Endothelial cell of umbilical vein (primary cell): ENCODE data around the gene PPP4C. TPM values are rescaled to one million over a fixed set of nuclear protein-coding genes. Genes with fewer than 3 reads are reported as not detected.

ENCODE experiments used
- BruUV-seq: library from RNA; stranded (reverse); fragments of 400-500 nt; replicated peaks from 2 replicates; lab custom pipeline; 2021; lab: Mats Ljungman, UMichigan
- CTCF ChIA-PET: fragments of 300-600, 350-600 bp; sonication (Branson Sonifier 250); formaldehyde crosslinking; loops from one replicate; lab custom pipeline; 2021; ENCODE audit warnings: antibody characterized with exemption, inconsistent platforms; lab: Charles Lee
- POLR2A ChIA-PET: fragments of 300-600, 350-600 bp; sonication (Branson Sonifier 250); formaldehyde crosslinking; loops from one replicate; lab custom pipeline; 2021; ENCODE audit warnings: antibody characterized with exemption, inconsistent platforms; lab: Charles Lee
- DNase-seq: peaks from one replicate; pipeline ENCODE4 v3.0.0-alpha.2; 2011; ENCODE audit warnings: low read depth, low spot score
- FAIRE-seq: peaks from 2 replicates; lab custom pipeline; 2011; peaks lifted over from hg19 to GRCh38; lab: Jason Lieb, UNC
- H2AFZ ChIP-seq: 2 replicates; pipeline ENCODE4 v1.6.0; 2012; ENCODE audit warnings: low read depth, low read length, control low read depth, inconsistent platforms
- H3K27ac ChIP-seq: 2 replicates; pipeline ENCODE4 v1.5.1; 2011; ENCODE audit warnings: low read depth, mild to moderate bottlenecking, control low read depth, low read length, moderate library complexity; ENCODE audit not compliant: insufficient read depth
- H3K27me3 ChIP-seq, 2 experiments: 2 replicates each; pipeline versions ENCODE4 v1.6.0 to v1.6.1; 2011; ENCODE audit warnings: low read length in 2 of 2, mixed read lengths in 1 of 2; ENCODE audit not compliant: control insufficient read depth in 2 of 2, insufficient read depth in 2 of 2
- H3K36me3 ChIP-seq, 2 experiments: 2 replicates in 1 of 2; 3 replicates in 1 of 2; pipeline ENCODE4 v1.5.1; 2011; ENCODE audit warnings: low read length in 2 of 2, mild to moderate bottlenecking in 1 of 2, moderate library complexity in 1 of 2; ENCODE audit not compliant: control insufficient read depth in 2 of 2, insufficient read depth in 2 of 2; ENCODE audit errors: extremely low read depth in 1 of 2
- H3K4me1 ChIP-seq: 3 replicates; pipeline ENCODE4 v1.5.1; 2011; ENCODE audit warnings: mild to moderate bottlenecking, low read length; ENCODE audit not compliant: control insufficient read depth, insufficient read depth; ENCODE audit errors: extremely low read depth
- H3K4me2 ChIP-seq: 2 replicates; pipeline ENCODE4 v1.6.1; 2011; ENCODE audit warnings: low read length, control low read depth, mixed read lengths; ENCODE audit not compliant: insufficient read depth
- H3K4me3 ChIP-seq, 3 experiments: fragments of 200-600 bp in 1 of 3; sonication (generic), shearing (Covaris generic) in 1 of 3; replicated peaks in 1 of 3; 2 replicates each; pipeline ENCODE4 v1.5.1; 2011 to 2016; ENCODE audit warnings: control low read depth in 3 of 3, low read length in 3 of 3, mild to moderate bottlenecking in 2 of 3, inconsistent platforms in 1 of 3, low read depth in 1 of 3, moderate library complexity in 1 of 3; ENCODE audit not compliant: insufficient read depth in 1 of 3
- H3K79me2 ChIP-seq: 2 replicates; pipeline ENCODE4 v1.6.0; 2012; ENCODE audit warnings: low read length, inconsistent platforms; ENCODE audit not compliant: control insufficient read depth, insufficient read depth
- H3K9ac ChIP-seq: replicated peaks from 2 replicates; pipeline ENCODE3; 2011; ENCODE audit warnings: low read length, control low read depth; ENCODE audit not compliant: insufficient read depth; ENCODE audit errors: extremely low read depth
- H3K9me1 ChIP-seq: replicated peaks from 3 replicates; pipeline ENCODE4 v1.6.0; 2011; ENCODE audit warnings: mild to moderate bottlenecking, low read length; ENCODE audit not compliant: control insufficient read depth, insufficient read depth; ENCODE audit errors: extremely low read depth
- H3K9me3 ChIP-seq: replicated peaks from 2 replicates; pipeline ENCODE4 v1.5.1; 2012; ENCODE audit warnings: low read length, inconsistent platforms; ENCODE audit not compliant: control insufficient read depth, insufficient read depth
- H4K20me1 ChIP-seq: replicated peaks from 2 replicates; pipeline ENCODE3; 2011; ENCODE audit warnings: mild to moderate bottlenecking, low read length; ENCODE audit not compliant: control insufficient read depth, insufficient read depth; ENCODE audit errors: extremely low read depth
- EZH2 ChIP-seq: IDR thresholded peaks from 2 replicates; pipeline ENCODE4 v1.6.1; 2012; ENCODE audit warnings: borderline replicate concordance, low read depth, mild to moderate bottlenecking, moderate library complexity, low read length, inconsistent platforms; ENCODE audit not compliant: severe bottlenecking
- FOS ChIP-seq: IDR thresholded peaks from 2 replicates; pipeline ENCODE4 v1.6.1; 2011; ENCODE audit warnings: mild to moderate bottlenecking, low read length, moderate library complexity, borderline replicate concordance; ENCODE audit not compliant: insufficient read depth
- GATA2 ChIP-seq: IDR thresholded peaks from 2 replicates; pipeline ENCODE4 v1.7.0; 2011; ENCODE audit warnings: low read depth, mild to moderate bottlenecking, moderate library complexity, mixed read lengths, low read length; ENCODE audit not compliant: insufficient read length, insufficient read depth
- JUN ChIP-seq: IDR thresholded peaks from 2 replicates; pipeline ENCODE4 v1.6.1; 2011; ENCODE audit warnings: borderline replicate concordance, low read depth; ENCODE audit not compliant: insufficient read length, insufficient read depth
- MYC ChIP-seq: IDR thresholded peaks from one replicate; pipeline ENCODE4 v1.6.1; 2011; ENCODE audit warnings: mild to moderate bottlenecking, low read depth, low read length
- POLR2A ChIP-seq: IDR thresholded peaks from 2 replicates; pipeline ENCODE4 v1.6.1; 2012; ENCODE audit warnings: low read depth, mild to moderate bottlenecking, control low read depth, low read length
- POLR2AphosphoS5 ChIP-seq: IDR thresholded peaks from 2 replicates; pipeline ENCODE4 v1.6.1; 2012; ENCODE audit warnings: low read depth, mild to moderate bottlenecking, control low read depth, low read length, moderate library complexity; ENCODE audit not compliant: insufficient read depth
- dilution Hi-C: fragments of 300-500 bp; cut with MboI; formaldehyde crosslinking; loops from one replicate; pipeline ENCODE4 v1.15.0; 2019; ENCODE audit warnings: low sequenced_read_pairs; ENCODE audit not compliant: extremely low pct_ligation_motif_present
- intact Hi-C: fragments of 100-400 bp; cut with micrococcal nuclease; formaldehyde crosslinking; loops from one replicate; pipeline ENCODE4 v1.10.0; 2022
- polyA plus RNA-seq, 4 experiments: library from polyadenylated mRNA; depleted of rRNA in 3 of 4; stranded (reverse) in 3 of 4; unstranded in 1 of 4; fragments of >200 nt; gene quantifications; 2 replicates each; pipeline versions ENCODE4 v1.2.1 to v1.2.3, GENCODE V29; 2011 to 2012; ENCODE audit warnings: missing spikeins in 1 of 4
- total RNA-seq: library from RNA; stranded (reverse); gene quantifications from 2 replicates; pipeline ENCODE4 v1.2.3, GENCODE V29; 2021
- TF ChIP-seq, protein P1 (sequence below): IDR thresholded peaks from 2 replicates; pipeline ENCODE4 v1.6.1; 2011; ENCODE audit not compliant: insufficient read depth, insufficient read length
- TF ChIP-seq, protein P2 (sequence below), 2 donors: IDR thresholded peaks; 1 replicate in 1 of 2; 2 replicates in 1 of 2; pipeline ENCODE4 v1.5.1; 2011; ENCODE audit warnings: low read length in 2 of 2, mild to moderate bottlenecking in 2 of 2, moderate library complexity in 2 of 2, control low read depth in 1 of 2, inconsistent platforms in 1 of 2, low read depth in 1 of 2; ENCODE audit not compliant: insufficient read depth in 1 of 2; ENCODE audit errors: extremely low read depth in 1 of 2

Gene PPP4C
- total and polyA plus RNA-seq, 2 donors (not counting 3 experiments of a cell fraction or from before 2014, with no cell fraction given) = 167 to 327 TPM

- H3K4me1 ChIP-seq = peaks cover 14% of the 10 kb centered on the region
- no peak for FAIRE-seq
- no peak overlapping the region for H3K4me2 ChIP-seq
- no peak for TF ChIP-seq GATA2
- no peak for TF ChIP-seq EZH2
- TF ChIP-seq JUN = no peak
- TF ChIP-seq FOS = no peak
- TF ChIP-seq POLR2AphosphoS5 = no peak
- no peak for TF ChIP-seq POLR2A
- TF ChIP-seq, protein P1, sequence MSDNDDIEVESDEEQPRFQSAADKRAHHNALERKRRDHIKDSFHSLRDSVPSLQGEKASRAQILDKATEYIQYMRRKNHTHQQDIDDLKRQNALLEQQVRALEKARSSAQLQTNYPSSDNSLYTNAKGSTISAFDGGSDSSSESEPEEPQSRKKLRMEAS = no peak
- TF ChIP-seq, protein P2, sequence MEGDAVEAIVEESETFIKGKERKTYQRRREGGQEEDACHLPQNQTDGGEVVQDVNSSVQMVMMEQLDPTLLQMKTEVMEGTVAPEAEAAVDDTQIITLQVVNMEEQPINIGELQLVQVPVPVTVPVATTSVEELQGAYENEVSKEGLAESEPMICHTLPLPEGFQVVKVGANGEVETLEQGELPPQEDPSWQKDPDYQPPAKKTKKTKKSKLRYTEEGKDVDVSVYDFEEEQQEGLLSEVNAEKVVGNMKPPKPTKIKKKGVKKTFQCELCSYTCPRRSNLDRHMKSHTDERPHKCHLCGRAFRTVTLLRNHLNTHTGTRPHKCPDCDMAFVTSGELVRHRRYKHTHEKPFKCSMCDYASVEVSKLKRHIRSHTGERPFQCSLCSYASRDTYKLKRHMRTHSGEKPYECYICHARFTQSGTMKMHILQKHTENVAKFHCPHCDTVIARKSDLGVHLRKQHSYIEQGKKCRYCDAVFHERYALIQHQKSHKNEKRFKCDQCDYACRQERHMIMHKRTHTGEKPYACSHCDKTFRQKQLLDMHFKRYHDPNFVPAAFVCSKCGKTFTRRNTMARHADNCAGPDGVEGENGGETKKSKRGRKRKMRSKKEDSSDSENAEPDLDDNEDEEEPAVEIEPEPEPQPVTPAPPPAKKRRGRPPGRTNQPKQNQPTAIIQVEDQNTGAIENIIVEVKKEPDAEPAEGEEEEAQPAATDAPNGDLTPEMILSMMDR (IDR thresholded peaks at IDR 0.05; ENCODE audit: extremely low read depth in 1 of 2, insufficient read depth in 1 of 2, low read depth in 1 of 2, low read length in 2 of 2) = no peak
- TF ChIP-seq MYC = no peak
- no peaks in the 10 kb centered on the region for H4K20me1 ChIP-seq
- no peaks in the 10 kb centered on the region for H3K9me1 ChIP-seq
- H2AFZ ChIP-seq = no peak overlapping the region
- H3K27me3 ChIP-seq = no peaks in the 10 kb centered on the region
- H3K79me2 ChIP-seq = peaks cover 5% of the 10 kb centered on the region
- ChIA-PET POLR2A (interaction anchor here (1.3 kb wide), 1 partner anchor 29 kb away, joined by 4 read pairs; the partner anchor contains the start of gene TBX6), CTCF (interaction anchor here (0.6 to 1.7 kb wide), 4 partner anchors 8 to 289 kb away, joined by 3 to 6 read pairs (median 4); no protein-coding TSS in a partner anchor)
- no TSS peak for BruUV-seq
- dilution Hi-C loops (no loop called here), intact Hi-C loops (no loop called here)
- no peak for DNase-seq
- H3K36me3 ChIP-seq = peaks cover 16 to 27% of the 10 kb centered on the region in 2 experiments
- no peaks in the 10 kb centered on the region for H3K9me3 ChIP-seq
- no peak overlapping the region for H3K4me3 ChIP-seq
- no peak overlapping the region for H3K27ac ChIP-seq
- no peak overlapping the region for H3K9ac ChIP-seq
These were observed 44.7 kb downstream of the PPP4C start for GRCh38 chr16:30120340-30121105.
